PFSK-1 (cell line): ENCODE measurements around the gene GBE1.

Experiments used
- FOXP2 ChIP-seq: optimal IDR thresholded peaks from 2 replicates; pipeline ENCODE3; 2011; ENCODE audit warnings: borderline replicate concordance, control low read depth, inconsistent platforms; ENCODE audit not compliant: insufficient read depth; ENCODE audit errors: extremely low read length, extremely low read depth
- POLR2AphosphoS5 ChIP-seq: IDR thresholded peaks from 2 replicates; pipeline ENCODE4 v1.6.1; 2012; ENCODE audit warnings: low read depth, mild to moderate bottlenecking, control low read depth, low read length, moderate library complexity
- REST ChIP-seq, 2 experiments: IDR thresholded peaks; 2 replicates each; pipeline versions ENCODE4 v1.6.1 to v1.8.0; 2011 to 2012; ENCODE audit warnings: low read depth in 2 of 2, low read length in 2 of 2, control low read depth in 1 of 2, inconsistent platforms in 1 of 2, mild to moderate bottlenecking in 1 of 2, moderate library complexity in 1 of 2; ENCODE audit not compliant: insufficient read depth in 1 of 2
- SIN3A ChIP-seq: IDR thresholded peaks from 2 replicates; pipeline ENCODE4 v1.6.1; 2012; ENCODE audit warnings: mild to moderate bottlenecking, low read length, moderate library complexity, borderline replicate concordance; ENCODE audit not compliant: insufficient read depth
- TAF1 ChIP-seq: IDR thresholded peaks from 2 replicates; pipeline ENCODE4 v1.6.1; 2012; ENCODE audit warnings: low read length, control low read depth, borderline replicate concordance; ENCODE audit not compliant: insufficient read depth

GBE1 gene

DNA sequence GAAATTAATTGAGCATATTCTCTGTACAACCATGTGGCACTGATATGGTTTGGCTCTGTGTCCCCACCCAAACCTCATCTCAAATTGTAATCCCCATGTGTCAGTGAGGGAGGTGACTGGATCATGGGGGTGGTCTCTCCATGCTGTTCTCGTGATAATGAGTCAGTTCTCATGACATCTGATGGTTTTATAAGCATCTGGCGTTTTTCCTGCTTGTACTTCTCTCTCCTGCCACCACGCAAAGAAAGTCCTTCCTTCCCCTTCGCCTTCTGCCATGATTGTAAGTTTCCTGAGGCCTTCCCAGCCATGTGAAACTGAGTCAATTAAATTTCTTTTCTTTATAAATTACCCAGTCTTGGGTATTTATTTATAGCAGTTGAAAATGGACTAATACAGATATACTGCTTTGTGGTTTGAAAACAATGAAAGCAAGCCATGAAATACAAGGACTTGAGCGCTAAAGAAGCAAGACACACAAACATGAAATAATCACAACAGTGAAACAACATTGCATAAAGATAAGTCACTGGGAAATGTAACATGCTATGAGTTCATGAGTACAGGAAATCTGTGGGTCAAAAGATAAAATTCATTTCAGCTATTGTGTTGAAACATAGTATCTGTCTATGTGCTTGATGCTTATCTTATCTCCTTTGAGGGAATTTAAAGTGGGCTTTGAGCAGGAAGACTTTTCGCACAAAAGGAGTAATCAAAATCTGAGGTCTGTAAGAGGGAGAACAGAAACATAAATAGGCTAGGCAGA is 288.7 kb downstream of the GBE1 start:
- TF ChIP-seq REST (IDR thresholded peaks at IDR 0.05; ENCODE audit: insufficient read depth in 1 of 2, low read depth in 2 of 2, low read length in 2 of 2): no peak

GRCh38 chr3:81470524-81471278 is 290.7 kb downstream of the GBE1 start:
- no peak for TF ChIP-seq REST (IDR thresholded peaks at IDR 0.05; ENCODE audit: insufficient read depth in 1 of 2, low read depth in 2 of 2, low read length in 2 of 2)
- TF ChIP-seq TAF1: no peak
- no peak for TF ChIP-seq FOXP2
- no peak for TF ChIP-seq POLR2AphosphoS5
- no peak for TF ChIP-seq SIN3A

- TF ChIP-seq FOXP2 (no peak), SIN3A (no peak), REST (IDR thresholded peaks at IDR 0.05; ENCODE audit: insufficient read depth in 1 of 2, low read depth in 2 of 2, low read length in 2 of 2) (no peak), POLR2AphosphoS5 (no peak), TAF1 (no peak)
Measured at GRCh38 chr3:81468391-81468790, 293.1 kb downstream of the GBE1 start.

GRCh38 chr3:81466201-81466560 is 295.3 kb downstream of the GBE1 start:
- no peak for TF ChIP-seq SIN3A
- no peak for TF ChIP-seq FOXP2
- TF ChIP-seq POLR2AphosphoS5: no peak

GRCh38 chr3:81465510-81466200 is 295.8 kb downstream of the GBE1 start:
- TF ChIP-seq TAF1: no peak
- no peak for TF ChIP-seq FOXP2
- TF ChIP-seq REST (IDR thresholded peaks at IDR 0.05; ENCODE audit: insufficient read depth in 1 of 2, low read depth in 2 of 2, low read length in 2 of 2): no peak
- no peak for TF ChIP-seq POLR2AphosphoS5
- TF ChIP-seq SIN3A: no peak
